ENCODE results near the gene PTGER3. TPM values are rescaled to one million over a fixed set of nuclear protein-coding genes. Genes with fewer than 3 reads are reported as not detected.
"Not testable (repeated sequence)": the region's sequence is repeated elsewhere in the genome, so short reads cannot be mapped to it uniquely, and the experiment has no call there.

PTGER3 gene
- total RNA-seq, 1 donor from 2014 or later = 0.22 TPM

DNA sequence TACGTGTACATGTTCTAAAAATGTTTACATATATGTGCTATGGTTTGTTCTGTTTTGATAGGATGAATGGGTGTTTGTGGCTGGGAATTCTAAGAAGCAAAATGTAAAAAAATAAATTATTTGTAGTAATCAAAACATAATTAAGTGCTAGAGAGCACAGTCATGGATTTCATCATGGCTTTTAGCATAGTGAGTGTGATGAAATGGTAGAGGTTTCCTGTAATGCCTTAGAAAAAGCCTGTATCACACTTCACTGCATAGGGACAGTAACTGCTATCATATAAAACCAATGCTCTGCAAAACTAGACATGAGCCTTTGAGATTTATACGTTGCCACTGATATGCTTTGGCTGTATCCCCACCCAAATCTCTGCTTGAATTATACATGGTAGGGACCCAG, 99.8 kb downstream of the PTGER3 start:
- no peak overlapping the region for H3K4me3 Mint-ChIP-seq
- no peak for DNase-seq
- no peak for TF ChIP-seq CTCF (IDR thresholded peaks at IDR 0.05)
- ATAC-seq (ENCODE audit: low read depth) = no peak
- H3K27ac Mint-ChIP-seq = no peak overlapping the region
- no peaks in the 10 kb centered on the region for H3K36me3 Mint-ChIP-seq (ENCODE audit: low read depth)
- no peaks in the 10 kb centered on the region for H3K27me3 Mint-ChIP-seq
- H3K9me3 Mint-ChIP-seq = peaks cover 4% of the 10 kb centered on the region
- intact Hi-C loops (cut with micrococcal nuclease) = no loop called here
- CTCF ChIA-PET = no interaction called here
- H3K4me1 Mint-ChIP-seq = no peaks in the 10 kb centered on the region
- POLR2A ChIA-PET = no interaction called here

DNA sequence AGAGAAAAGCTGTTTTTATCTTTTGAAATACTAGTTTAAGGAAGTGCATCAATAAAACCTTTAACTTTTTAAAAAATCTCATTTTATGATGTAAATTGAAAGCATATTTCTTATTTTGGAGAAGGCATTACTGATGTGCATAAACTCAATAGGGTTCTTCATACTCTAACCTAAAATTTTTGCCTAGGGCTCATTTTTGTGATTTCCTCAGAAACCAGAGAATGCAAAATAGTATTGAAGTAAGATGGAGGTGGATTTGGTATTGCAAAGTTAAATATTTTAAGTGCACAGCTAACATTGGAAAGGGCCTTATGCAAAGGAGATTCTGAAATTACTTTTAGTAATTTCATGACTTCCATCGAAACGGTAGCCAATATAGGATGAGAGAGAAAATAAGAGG, 101.9 kb downstream of the PTGER3 start:
- DNase-seq = no peak
- Mint-ChIP-seq H3K4me3 (no peak overlapping the region), H3K27ac (no peak overlapping the region), H3K4me1 (no peaks in the 10 kb centered on the region), H3K27me3 (no peaks in the 10 kb centered on the region), H3K9me3 (peaks cover 4% of the 10 kb centered on the region), H3K36me3 (ENCODE audit: low read depth) (no peaks in the 10 kb centered on the region)
- POLR2A ChIA-PET = no interaction called here
- ATAC-seq (ENCODE audit: low read depth) = no peak
- TF ChIP-seq CTCF (IDR thresholded peaks at IDR 0.05) = no peak
- CTCF ChIA-PET = no interaction called here
- intact Hi-C loops (cut with micrococcal nuclease) = no loop called here

GRCh38 chr1:70945251-70945650, 102.4 kb downstream of the PTGER3 start:
- Mint-ChIP-seq H3K36me3 (ENCODE audit: low read depth) (no peaks in the 10 kb centered on the region), H3K4me3 (no peak overlapping the region), H3K9me3 (peaks cover 4% of the 10 kb centered on the region), H3K4me1 (no peaks in the 10 kb centered on the region), H3K27me3 (no peaks in the 10 kb centered on the region), H3K27ac (no peak overlapping the region)
- ATAC-seq (ENCODE audit: low read depth) = no peak
- ChIA-PET CTCF (no interaction called here), POLR2A (no interaction called here)
- no peak for DNase-seq
- intact Hi-C loops (cut with micrococcal nuclease) = no loop called here
- TF ChIP-seq CTCF (IDR thresholded peaks at IDR 0.05) = no peak

DNA sequence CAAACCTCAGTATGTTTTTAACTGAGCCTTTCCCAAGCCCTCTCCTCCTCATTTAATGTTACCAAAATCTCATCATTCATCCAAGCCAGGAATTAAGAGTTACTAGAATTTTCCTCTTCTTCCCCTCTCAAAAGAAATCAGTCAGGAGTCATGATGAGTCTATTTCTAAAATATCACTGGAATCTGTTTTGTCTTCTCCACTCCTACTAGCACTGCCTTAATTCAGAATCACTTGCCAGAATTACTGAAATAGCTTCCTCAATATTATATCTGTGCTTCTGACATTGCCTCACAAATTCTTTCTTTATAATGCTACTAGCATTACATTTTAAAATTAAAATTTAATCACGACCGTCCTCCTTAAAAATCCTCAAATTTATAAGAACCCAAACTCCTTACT, 106.1 kb downstream of the PTGER3 start:
- intact Hi-C loops (cut with micrococcal nuclease) = no loop called here
- Mint-ChIP-seq H3K9me3 (no peaks in the 10 kb centered on the region), H3K4me3 (no peak overlapping the region), H3K27ac (no peak overlapping the region), H3K4me1 (no peaks in the 10 kb centered on the region), H3K27me3 (no peaks in the 10 kb centered on the region), H3K36me3 (ENCODE audit: low read depth) (no peaks in the 10 kb centered on the region)
- ATAC-seq (ENCODE audit: low read depth) (no peak), DNase-seq (no peak)
- CTCF ChIA-PET = no interaction called here
- POLR2A ChIA-PET = no interaction called here
- TF ChIP-seq CTCF (IDR thresholded peaks at IDR 0.05) = no peak

DNA sequence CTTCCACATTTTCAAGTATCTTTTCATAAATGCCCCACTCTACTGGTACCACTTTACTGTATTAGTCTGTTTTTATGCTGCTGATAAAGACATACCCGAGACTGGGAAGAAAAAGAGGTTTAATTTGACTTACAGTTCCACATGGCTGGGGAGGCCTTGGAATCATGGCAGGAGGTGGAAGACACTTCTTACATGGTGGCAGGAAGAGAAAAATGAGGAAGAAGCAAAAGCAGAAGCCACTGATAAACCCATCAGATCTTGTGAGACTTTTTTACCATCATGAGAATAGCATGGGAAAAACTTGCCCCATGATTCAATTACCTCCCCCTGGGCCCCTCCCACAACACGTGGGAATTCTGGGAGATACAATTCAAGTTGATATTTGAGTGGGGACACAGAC, 107.2 kb downstream of the PTGER3 start:
- ATAC-seq (ENCODE audit: low read depth); H3K9me3 Mint-ChIP-seq; H3K4me1 Mint-ChIP-seq; POLR2A ChIA-PET; H3K36me3 Mint-ChIP-seq (ENCODE audit: low read depth); CTCF ChIA-PET; DNase-seq; H3K27me3 Mint-ChIP-seq; H3K27ac Mint-ChIP-seq; H3K4me3 Mint-ChIP-seq; intact Hi-C loops (cut with micrococcal nuclease): not testable (repeated sequence)

GRCh38 chr1:70934194-70934961, 113.2 kb downstream of the PTGER3 start:
- no peak for TF ChIP-seq CTCF (IDR thresholded peaks at IDR 0.05)
- ATAC-seq (ENCODE audit: low read depth) (no peak), DNase-seq (no peak)
- Mint-ChIP-seq H3K9me3 (no peaks in the 10 kb centered on the region), H3K27ac (no peak overlapping the region), H3K4me1 (no peaks in the 10 kb centered on the region), H3K4me3 (no peak overlapping the region), H3K27me3 (no peaks in the 10 kb centered on the region), H3K36me3 (ENCODE audit: low read depth) (no peaks in the 10 kb centered on the region)
- ChIA-PET POLR2A (no interaction called here), CTCF (no interaction called here)
- intact Hi-C loops (cut with micrococcal nuclease) = no loop called here
